Stimulated activated CD4-positive, alpha-beta T cell treated with anti-CD3 and anti-CD28 coated beads, Interleukin-1b, Interleukin-23, amount 100 ng/mL, for 4 hours (primary cell): ENCODE measurements around the gene PCF11.
"Not testable (repeated sequence)": the region's sequence is repeated elsewhere in the genome, so short reads cannot be mapped to it uniquely, and the experiment has no call there.

Experiments used
- DNase-seq, 2 donors: peaks; one replicate each; pipeline ENCODE4 v3.0.0-alpha.2; 2020; ENCODE audit warnings: low read depth in 2 of 2

Gene PCF11

GRCh38 chr11:83193315-83194280 lies 36.7 kb downstream of the PCF11 start, which contains the start of gene ANKRD42:
ANKRD42 (plus strand) TSS chr11:83193712; CDS start chr11:83194671, 959 bp downstream.
- peak; percentile 67 to 68 for DNase-seq

GRCh38 chr11:83194281-83195142 lies 37.6 kb downstream of the PCF11 start:
- peak in 1 of 2 donors; percentile 22 for DNase-seq

DNA sequence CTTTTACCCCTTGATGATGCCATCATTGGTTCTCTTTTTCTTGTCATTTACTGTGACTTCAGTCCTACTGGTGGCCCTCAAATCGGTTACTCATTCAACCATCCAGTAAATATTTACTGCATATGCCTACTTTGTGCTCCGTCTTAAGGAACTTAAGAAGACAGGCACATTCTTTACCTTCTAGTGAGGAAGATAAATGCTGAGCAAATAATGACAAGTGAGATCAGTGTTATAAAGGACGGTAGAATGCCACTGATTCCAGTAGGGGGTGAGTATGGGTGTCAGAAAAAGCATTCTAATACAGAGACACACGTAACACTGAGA lies 38.2 kb downstream of the PCF11 start:
- DNase-seq, result no peak

DNA sequence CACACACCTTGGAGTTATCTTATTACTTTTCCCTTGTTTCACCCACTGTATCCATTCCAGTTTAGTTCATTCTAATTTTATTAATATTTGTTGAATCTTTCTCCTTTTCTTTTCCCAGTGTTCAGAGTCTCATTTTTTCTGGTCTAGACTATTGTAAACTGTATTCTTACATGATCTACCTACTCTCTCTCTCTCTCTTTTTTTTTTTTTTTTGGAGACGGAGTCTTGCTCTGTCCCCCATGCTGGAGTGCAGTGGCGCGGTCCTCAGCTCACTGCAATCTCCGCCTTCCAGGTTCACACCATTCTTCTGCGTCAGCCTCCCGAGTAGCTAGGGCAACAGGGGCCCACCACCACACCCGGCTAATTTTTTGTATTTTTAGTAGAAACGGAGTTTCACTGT lies 38.7 kb downstream of the PCF11 start:
- no peak for DNase-seq

DNA sequence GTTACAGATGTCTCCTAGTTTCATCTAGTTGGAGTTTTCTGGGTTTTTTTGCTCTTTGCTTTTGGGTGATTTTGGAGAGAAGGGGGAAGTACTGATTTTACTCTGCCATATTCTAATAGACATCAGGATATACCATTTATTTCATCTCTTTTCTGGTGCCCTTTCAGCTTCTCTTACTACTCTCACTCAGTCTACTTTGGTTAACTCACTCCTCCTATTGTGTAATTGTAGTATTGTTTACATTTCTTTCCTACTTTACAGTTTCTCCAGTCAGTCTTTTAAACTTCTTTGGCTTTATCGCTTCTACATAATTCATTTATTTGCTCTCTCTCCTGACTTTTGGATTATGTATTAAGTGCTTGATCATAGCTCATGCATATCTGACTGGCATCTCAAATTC lies 43.1 kb downstream of the PCF11 start:
- no peak for DNase-seq

DNA sequence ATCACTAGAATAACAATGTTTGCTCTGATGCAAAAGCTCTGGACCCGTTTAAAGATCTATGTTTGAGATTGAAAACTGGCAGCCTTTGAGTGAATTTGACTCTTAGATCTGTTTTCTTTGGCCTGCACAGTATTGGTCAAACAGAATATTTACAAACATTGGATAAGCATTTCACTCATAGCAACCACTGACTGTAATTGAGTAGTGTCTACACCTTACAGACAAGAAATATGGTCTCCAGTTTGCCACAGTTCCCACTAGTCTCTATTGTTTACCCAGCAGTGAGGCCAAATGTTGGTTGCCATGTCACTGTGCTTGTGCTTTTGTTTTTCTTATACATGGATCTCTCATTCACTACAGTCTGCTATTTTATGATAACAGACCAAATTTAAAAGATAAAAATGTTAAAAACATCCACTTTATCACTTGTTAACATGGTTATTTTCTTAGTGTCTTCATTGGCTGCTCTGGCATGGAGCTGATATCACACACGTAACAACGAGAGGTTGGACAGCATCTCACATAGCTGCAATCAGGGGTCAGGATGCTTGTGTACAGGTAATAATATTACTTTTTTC lies 48.8 kb downstream of the PCF11 start:
- DNase-seq, result no peak

DNA sequence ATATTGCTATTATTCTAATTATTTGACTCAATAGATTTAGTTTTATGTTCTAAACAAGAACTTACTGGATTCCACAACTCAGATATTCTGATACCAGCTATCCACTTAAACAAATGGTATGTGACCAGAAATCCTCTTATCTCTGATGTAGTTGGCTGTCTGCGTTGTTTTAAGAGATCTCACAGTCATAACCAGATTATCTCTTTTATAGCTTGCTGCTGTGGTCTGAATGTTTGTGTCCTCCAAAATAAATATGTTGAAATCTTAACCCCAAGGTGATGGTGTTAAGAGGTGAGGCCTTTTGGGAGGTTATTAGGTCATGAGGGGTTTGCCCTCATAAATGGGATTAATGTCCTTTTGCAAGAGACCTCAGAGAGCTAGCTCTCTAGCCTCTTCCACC lies 49.3 kb downstream of the PCF11 start:
- DNase-seq, result no peak

GRCh38 chr11:83206771-83207382 lies 49.9 kb downstream of the PCF11 start:
- DNase-seq, result not testable (repeated sequence)

GRCh38 chr11:83219095-83219494 lies 62.2 kb downstream of the PCF11 start:
- no peak for DNase-seq

DNA sequence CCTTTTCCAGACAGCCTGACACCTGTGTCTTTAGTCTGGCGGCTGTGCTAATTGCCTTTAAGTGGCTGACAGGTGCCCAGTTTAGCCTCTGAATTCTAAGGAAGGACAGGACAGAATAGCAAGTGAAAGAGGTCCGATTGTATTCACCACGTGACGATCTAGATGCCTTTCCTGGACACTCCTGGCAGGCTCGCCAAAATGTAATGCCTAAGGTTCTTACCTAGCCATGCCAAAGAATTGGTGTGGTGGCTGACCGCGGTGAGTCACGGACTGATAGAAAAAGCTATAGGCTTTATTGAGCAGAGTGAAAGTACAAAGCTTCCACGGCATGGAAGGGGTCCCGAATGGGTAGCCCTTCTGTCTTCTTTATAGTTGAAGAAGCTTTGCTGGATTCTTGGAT lies 63.3 kb downstream of the PCF11 start:
- DNase-seq, result no peak

DNA sequence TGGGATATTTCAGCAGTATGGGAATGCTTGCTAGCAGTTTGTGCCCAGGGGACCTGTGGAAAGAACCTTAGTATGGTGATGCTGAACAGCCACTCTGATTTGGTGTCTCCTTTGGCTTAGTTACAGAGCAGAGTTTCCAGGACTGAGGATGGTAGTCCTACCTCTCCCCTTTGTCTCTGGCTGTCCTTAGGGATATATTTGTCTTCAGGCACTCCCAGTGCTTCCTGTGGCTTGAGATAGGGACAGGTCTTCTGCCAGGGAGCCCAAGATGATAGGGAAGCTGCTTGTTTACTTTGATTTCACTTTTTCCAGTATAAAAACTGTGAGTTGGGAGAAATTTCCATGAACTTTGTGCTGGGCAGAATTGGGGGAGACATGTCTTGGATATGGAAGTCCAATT lies 64.8 kb downstream of the PCF11 start:
- DNase-seq, result no peak

DNA sequence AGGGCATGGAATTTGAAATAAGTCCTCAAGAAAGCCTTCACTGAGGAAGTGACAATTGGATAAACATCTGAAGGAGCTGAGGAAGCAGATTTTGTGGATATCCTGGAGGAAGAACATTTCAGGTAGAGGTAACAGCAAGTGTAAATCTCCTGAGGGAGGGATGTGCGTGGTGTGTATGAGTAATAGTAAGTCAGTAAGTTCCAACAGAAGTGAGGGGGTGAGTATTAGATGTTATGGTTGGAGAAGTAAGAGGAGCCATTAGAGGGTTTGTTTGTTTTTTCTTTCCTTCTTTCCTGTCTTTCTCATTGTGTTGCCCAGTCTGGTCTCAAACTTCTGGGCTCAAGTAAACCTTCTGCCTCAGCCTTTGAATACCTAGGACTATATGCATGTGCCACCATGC lies 65.6 kb downstream of the PCF11 start:
- DNase-seq, result no peak

DNA sequence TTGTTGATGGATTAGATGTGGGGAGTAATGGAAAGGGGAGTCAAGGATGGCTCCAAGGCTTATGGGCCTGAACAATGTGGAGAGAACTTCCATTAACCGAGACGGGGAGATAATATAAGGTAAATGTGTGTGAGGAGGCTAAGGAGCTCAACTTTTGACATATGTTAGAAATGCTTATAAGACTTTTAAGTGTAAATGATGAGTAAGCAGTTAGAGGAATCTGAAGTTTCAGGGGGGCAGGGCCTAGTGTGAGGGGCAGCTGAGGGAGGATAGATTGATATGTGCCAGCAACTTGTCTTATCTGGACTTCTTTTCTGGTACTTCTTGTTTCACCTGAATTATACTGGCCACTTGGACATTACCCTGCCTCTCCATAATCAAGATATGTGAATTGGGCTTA lies 66.5 kb downstream of the PCF11 start:
- no peak for DNase-seq

- no peak for DNase-seq
These were observed 78.9 kb downstream of the PCF11 start for GRCh38 chr11:83235825-83236224.
